Activated CD4-positive, alpha-beta T cell treated with anti-CD3 and anti-CD28 coated beads, Interleukin-2, Interleukin-6, amounts not matched to agents 100 ng/mL and 50 ng/mL, durations not matched to agents 16 hours and 8 hours (primary cell): Measurements from ENCODE around the gene CAP2.
"Not testable (repeated sequence)": the region's sequence is repeated elsewhere in the genome, so short reads cannot be mapped to it uniquely, and the experiment has no call there.

Source experiments
- DNase-seq: peaks from one replicate; pipeline ENCODE4 v3.0.0-alpha.2; 2020

CAP2 gene

GRCh38 chr6:17506962-17507361 is 113.6 kb downstream of the CAP2 start:
- DNase-seq, result no peak

- no peak for DNase-seq
Observed at GRCh38 chr6:17511084-17511483, 117.7 kb downstream of the CAP2 start.

- DNase-seq, result no peak
Observed at GRCh38 chr6:17511580-17511979, 118.2 kb downstream of the CAP2 start.

GRCh38 chr6:17519120-17519519 is 125.7 kb downstream of the CAP2 start:
- no peak for DNase-seq

- DNase-seq, result no peak
Observed at GRCh38 chr6:17525637-17526036, 132.2 kb downstream of the CAP2 start.

- DNase-seq, result no peak
Observed at GRCh38 chr6:17527076-17527475, 133.7 kb downstream of the CAP2 start.

- no peak for DNase-seq
Observed at GRCh38 chr6:17530321-17530835, 137.0 kb downstream of the CAP2 start.

GRCh38 chr6:17536586-17536985 is 143.2 kb downstream of the CAP2 start:
- peak; percentile 56 for DNase-seq

- DNase-seq, result no peak
Observed at GRCh38 chr6:17542243-17542642, 148.8 kb downstream of the CAP2 start.

GRCh38 chr6:17545681-17546080 is 152.3 kb downstream of the CAP2 start:
- not testable (repeated sequence) for DNase-seq

- no peak for DNase-seq
Observed at GRCh38 chr6:17551383-17551958, 158.1 kb downstream of the CAP2 start.

- DNase-seq, result no peak
Observed at GRCh38 chr6:17552861-17553260, 159.5 kb downstream of the CAP2 start.

- DNase-seq, result no peak
Observed at GRCh38 chr6:17556014-17556413, 162.6 kb downstream of the CAP2 start.

GRCh38 chr6:17562636-17563035 is 169.2 kb downstream of the CAP2 start:
- DNase-seq, result no peak

- no peak for DNase-seq
Observed at GRCh38 chr6:17565399-17565798, 172.0 kb downstream of the CAP2 start.

GRCh38 chr6:17574866-17575560 is 181.6 kb downstream of the CAP2 start:
- DNase-seq, result no peak

GRCh38 chr6:17577059-17577458 is 183.7 kb downstream of the CAP2 start:
- DNase-seq, result no peak

- peak; percentile 40 for DNase-seq
Observed at GRCh38 chr6:17580518-17581048, 187.2 kb downstream of the CAP2 start.

GRCh38 chr6:17581282-17581681 is 187.9 kb downstream of the CAP2 start:
- DNase-seq, result not testable (repeated sequence)

- DNase-seq, result no peak
Observed at GRCh38 chr6:17583811-17584210, 190.4 kb downstream of the CAP2 start.

GRCh38 chr6:17584241-17584803 is 190.9 kb downstream of the CAP2 start:
- peak; percentile 45 for DNase-seq

- DNase-seq, result no peak
Observed at GRCh38 chr6:17585766-17586490, 192.5 kb downstream of the CAP2 start.

GRCh38 chr6:17586623-17587022 is 193.2 kb downstream of the CAP2 start:
- not testable (repeated sequence) for DNase-seq
